Astrocyte (in vitro differentiated cells and primary cell): ENCODE measurements around the gene ARSG. TPM values are rescaled to one million over a fixed set of nuclear protein-coding genes. Genes with fewer than 3 reads are reported as not detected.
A peak's percentile ranks its signal among the peaks of the same experiment; 100 is the strongest.

Experiments
- DNase-seq: peaks from one replicate; pipeline ENCODE4 v3.0.0-alpha.2; 2010; ENCODE audit warnings: low read depth
- FAIRE-seq: peaks from 2 replicates; lab custom pipeline; 2011; peaks lifted over from hg19 to GRCh38; lab: Jason Lieb, UNC
- H2AFZ ChIP-seq: 2 replicates; pipeline ENCODE4 v1.6.0; 2012; ENCODE audit warnings: low read depth, low read length, inconsistent platforms
- H3K27ac ChIP-seq: 2 replicates; pipeline ENCODE4 v1.5.1; 2011; ENCODE audit warnings: low read depth, low read length, inconsistent platforms
- H3K27me3 ChIP-seq: 2 replicates; pipeline ENCODE4 v1.6.0; 2011; ENCODE audit warnings: low read length, inconsistent platforms; ENCODE audit not compliant: insufficient read depth
- H3K36me3 ChIP-seq: 2 replicates; pipeline ENCODE4 v1.5.1; 2011; ENCODE audit warnings: low read length, inconsistent platforms; ENCODE audit not compliant: insufficient read depth
- H3K4me1 ChIP-seq: 2 replicates; pipeline ENCODE4 v1.5.1; 2011; ENCODE audit warnings: low read length, inconsistent platforms; ENCODE audit not compliant: insufficient read depth
- H3K4me2 ChIP-seq: 2 replicates; pipeline ENCODE4 v1.6.0; 2012; ENCODE audit warnings: low read length, inconsistent platforms
- H3K4me3 ChIP-seq: 2 replicates; pipeline ENCODE4 v1.5.1; 2011; ENCODE audit warnings: low read depth, mild to moderate bottlenecking, low read length, inconsistent platforms; ENCODE audit not compliant: insufficient read depth
- H3K79me2 ChIP-seq: 2 replicates; pipeline ENCODE4 v1.6.0; 2012; ENCODE audit warnings: mild to moderate bottlenecking, low read length, inconsistent platforms; ENCODE audit not compliant: insufficient read depth
- H3K9ac ChIP-seq: 2 replicates; pipeline ENCODE4 v1.6.0; 2012; ENCODE audit warnings: mild to moderate bottlenecking, low read length, inconsistent platforms
- H3K9me3 ChIP-seq: 2 replicates; pipeline ENCODE4 v1.5.1; 2012; ENCODE audit warnings: low read depth, mild to moderate bottlenecking, low read length, inconsistent platforms; ENCODE audit not compliant: insufficient read depth
- H4K20me1 ChIP-seq: 2 replicates; pipeline ENCODE4 v1.6.0; 2012; ENCODE audit warnings: low read length, inconsistent platforms; ENCODE audit not compliant: insufficient read depth
- H3K27ac Mint-ChIP-seq: one replicate; pipeline ENCODE4 v1.8.0; 2021; ENCODE audit warnings: mild to moderate bottlenecking, mixed read lengths; ENCODE audit not compliant: unreplicated experiment
- H3K27me3 Mint-ChIP-seq: one replicate; pipeline ENCODE4 v1.8.0; 2021; ENCODE audit warnings: low read depth, mixed read lengths; ENCODE audit not compliant: unreplicated experiment
- H3K36me3 Mint-ChIP-seq: one replicate; pipeline ENCODE4 v1.8.0; 2021; ENCODE audit warnings: low read depth, mixed read lengths; ENCODE audit not compliant: unreplicated experiment
- H3K4me1 Mint-ChIP-seq: one replicate; pipeline ENCODE4 v1.8.0; 2021; ENCODE audit warnings: low read depth, mixed read lengths; ENCODE audit not compliant: unreplicated experiment
- H3K4me3 Mint-ChIP-seq: one replicate; pipeline ENCODE4 v1.8.0; 2021; ENCODE audit warnings: mild to moderate bottlenecking, moderate library complexity, mixed read lengths; ENCODE audit not compliant: unreplicated experiment
- H3K9me3 Mint-ChIP-seq: one replicate; pipeline ENCODE4 v1.8.0; 2021; ENCODE audit warnings: mild to moderate bottlenecking, mixed read lengths; ENCODE audit not compliant: unreplicated experiment
- EZH2 ChIP-seq: IDR thresholded peaks from 2 replicates; pipeline ENCODE4 v1.6.1; 2012; ENCODE audit warnings: mild to moderate bottlenecking, low read length, inconsistent platforms; ENCODE audit not compliant: insufficient read depth
- total RNA-seq: library from RNA; stranded (reverse); gene quantifications from 2 replicates; pipeline ENCODE4 v1.2.1, GENCODE V29; 2021
- TF ChIP-seq, protein P1 (sequence below): IDR thresholded peaks from 2 replicates; pipeline ENCODE4 v1.5.1; 2011; ENCODE audit warnings: low read depth, mild to moderate bottlenecking, inconsistent platforms, low read length, moderate library complexity; ENCODE audit not compliant: insufficient read depth

Gene ARSG
- total RNA-seq, 1 donor from 2014 or later = 2.6 TPM

DNA sequence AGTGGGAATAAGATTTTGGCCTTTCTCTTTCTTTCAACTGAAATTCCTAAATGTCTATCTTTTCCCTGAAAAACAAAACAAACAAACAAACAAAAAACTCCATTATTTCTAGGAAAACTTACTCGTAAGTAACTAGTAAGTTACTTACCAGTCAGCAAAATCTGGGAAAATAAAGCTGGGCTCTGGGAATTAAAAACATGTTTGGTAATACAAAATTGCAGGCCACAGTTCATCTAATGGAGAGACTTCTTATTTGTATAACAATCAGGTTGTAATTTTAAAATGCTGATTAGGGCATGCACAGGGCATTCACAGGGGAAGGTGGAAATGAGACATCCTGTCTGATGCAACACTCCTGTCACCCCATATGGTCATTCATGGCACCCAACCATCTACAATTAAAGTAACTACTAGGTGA lies 169.8 kb downstream of the ARSG start:
- Histone ChIP-seq H3K4me1 (peaks cover 8% of the 10 kb centered on the region), H2AFZ (no peak overlapping the region), H4K20me1 (peaks cover under 1% of the 10 kb centered on the region), H3K4me2 (no peak overlapping the region), H3K4me3 (no peak overlapping the region), H3K79me2 (no peaks in the 10 kb centered on the region), H3K27me3 (peaks cover 8% of the 10 kb centered on the region), H3K36me3 (no peaks in the 10 kb centered on the region), H3K9ac (no peak overlapping the region), H3K27ac (no peak overlapping the region), H3K9me3 (no peaks in the 10 kb centered on the region)
- no peaks in the 10 kb centered on the region for H3K9me3 Mint-ChIP-seq
- H3K36me3 Mint-ChIP-seq = no peaks in the 10 kb centered on the region
- DNase-seq (no peak), FAIRE-seq (no peak)
- peaks cover 9% of the 10 kb centered on the region for H3K4me1 Mint-ChIP-seq
- no peak overlapping the region for H3K27ac Mint-ChIP-seq
- H3K4me3 Mint-ChIP-seq = no peak overlapping the region
- peaks cover 2% of the 10 kb centered on the region for H3K27me3 Mint-ChIP-seq
- no peak for TF ChIP-seq EZH2
- TF ChIP-seq, protein P1, sequence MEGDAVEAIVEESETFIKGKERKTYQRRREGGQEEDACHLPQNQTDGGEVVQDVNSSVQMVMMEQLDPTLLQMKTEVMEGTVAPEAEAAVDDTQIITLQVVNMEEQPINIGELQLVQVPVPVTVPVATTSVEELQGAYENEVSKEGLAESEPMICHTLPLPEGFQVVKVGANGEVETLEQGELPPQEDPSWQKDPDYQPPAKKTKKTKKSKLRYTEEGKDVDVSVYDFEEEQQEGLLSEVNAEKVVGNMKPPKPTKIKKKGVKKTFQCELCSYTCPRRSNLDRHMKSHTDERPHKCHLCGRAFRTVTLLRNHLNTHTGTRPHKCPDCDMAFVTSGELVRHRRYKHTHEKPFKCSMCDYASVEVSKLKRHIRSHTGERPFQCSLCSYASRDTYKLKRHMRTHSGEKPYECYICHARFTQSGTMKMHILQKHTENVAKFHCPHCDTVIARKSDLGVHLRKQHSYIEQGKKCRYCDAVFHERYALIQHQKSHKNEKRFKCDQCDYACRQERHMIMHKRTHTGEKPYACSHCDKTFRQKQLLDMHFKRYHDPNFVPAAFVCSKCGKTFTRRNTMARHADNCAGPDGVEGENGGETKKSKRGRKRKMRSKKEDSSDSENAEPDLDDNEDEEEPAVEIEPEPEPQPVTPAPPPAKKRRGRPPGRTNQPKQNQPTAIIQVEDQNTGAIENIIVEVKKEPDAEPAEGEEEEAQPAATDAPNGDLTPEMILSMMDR = no peak

DNA sequence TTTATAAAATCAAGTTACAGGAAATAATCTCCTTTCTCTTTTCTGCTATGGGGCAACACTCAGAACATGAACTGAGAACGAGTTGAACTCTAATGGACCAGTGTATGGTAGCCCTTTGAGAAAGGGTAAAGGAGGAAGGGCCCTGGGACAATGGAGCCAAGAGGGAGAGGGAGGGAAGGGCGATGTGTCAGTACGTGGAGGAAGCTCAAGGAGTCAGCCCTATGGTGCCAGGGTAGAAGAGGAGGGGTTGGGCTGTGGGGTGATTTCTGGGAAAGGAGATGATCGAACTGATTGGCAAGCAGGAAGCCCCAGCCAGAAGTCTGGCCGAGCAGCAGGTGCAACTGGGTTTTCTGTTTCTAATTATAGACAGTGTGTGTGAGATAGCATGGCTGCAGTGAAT lies 170.3 kb downstream of the ARSG start:
- Histone ChIP-seq H3K79me2 (no peaks in the 10 kb centered on the region), H3K36me3 (no peaks in the 10 kb centered on the region), H3K27me3 (peaks cover 8% of the 10 kb centered on the region), H3K4me3 (no peak overlapping the region), H3K4me1 (peaks cover 4% of the 10 kb centered on the region), H3K4me2 (no peak overlapping the region), H4K20me1 (no peaks in the 10 kb centered on the region), H2AFZ (no peak overlapping the region), H3K27ac (no peak overlapping the region), H3K9me3 (no peaks in the 10 kb centered on the region), H3K9ac (no peak overlapping the region)
- Mint-ChIP-seq H3K4me1 (peaks cover 9% of the 10 kb centered on the region), H3K9me3 (no peaks in the 10 kb centered on the region), H3K27ac (peak overlapping the region; percentile 1), H3K27me3 (peaks cover 2% of the 10 kb centered on the region), H3K4me3 (peak overlapping the region; percentile 29), H3K36me3 (no peaks in the 10 kb centered on the region)
- DNase-seq (no peak), FAIRE-seq (no peak)
- TF ChIP-seq EZH2 = no peak
- TF ChIP-seq, protein P1 = no peak

DNA sequence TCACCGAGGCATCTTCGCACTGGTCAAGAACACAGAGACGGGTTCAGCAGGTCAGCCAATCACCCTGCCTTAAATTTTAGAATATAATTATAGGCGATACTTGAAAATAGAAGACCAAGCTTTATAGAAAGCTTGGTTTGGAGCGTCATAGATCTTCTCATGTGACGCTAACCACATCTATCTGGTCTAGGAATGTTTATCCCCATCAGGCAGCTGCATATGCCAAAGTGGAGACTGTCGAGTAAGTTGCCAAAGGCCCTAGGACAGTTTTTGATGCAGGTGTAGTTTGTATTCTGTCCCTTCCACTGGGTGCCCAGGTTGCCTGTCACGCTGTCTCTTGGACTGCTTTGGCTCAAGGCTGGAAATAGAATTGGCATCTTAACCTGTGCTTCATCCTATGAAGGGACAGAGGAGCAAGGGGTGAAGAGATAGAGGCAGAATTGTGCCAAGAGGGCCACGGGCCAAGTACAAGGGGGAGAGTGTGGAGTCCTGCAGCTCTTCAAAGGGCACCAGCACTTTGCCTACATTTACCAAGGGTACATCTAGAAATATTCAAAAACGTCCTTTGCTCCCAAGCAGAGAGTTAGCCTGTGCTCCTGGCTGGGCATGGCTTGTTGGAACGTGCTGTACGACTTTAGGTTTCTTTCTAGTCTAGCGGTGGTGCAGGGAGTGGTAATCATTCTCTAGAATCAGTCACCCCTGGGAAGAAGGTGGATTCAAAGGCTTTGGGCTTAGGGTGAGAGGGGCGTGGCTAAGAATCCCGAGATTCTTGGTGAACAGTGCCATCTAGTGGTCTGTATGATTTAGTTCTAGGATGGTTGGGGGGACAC lies 171.3 kb downstream of the ARSG start:
- H3K27me3 Mint-ChIP-seq = peaks cover 2% of the 10 kb centered on the region
- FAIRE-seq (no peak), DNase-seq (peak; percentile 42)
- TF ChIP-seq, protein P1 = peak; percentile 75
- TF ChIP-seq EZH2 = no peak
- Histone ChIP-seq H3K4me2 (peak overlapping the region; percentile 42), H3K4me1 (peaks cover 4% of the 10 kb centered on the region), H3K27me3 (peaks cover 8% of the 10 kb centered on the region), H3K79me2 (no peaks in the 10 kb centered on the region), H3K4me3 (no peak overlapping the region), H4K20me1 (no peaks in the 10 kb centered on the region), H3K27ac (no peak overlapping the region), H2AFZ (no peak overlapping the region), H3K9ac (no peak overlapping the region), H3K9me3 (no peaks in the 10 kb centered on the region), H3K36me3 (no peaks in the 10 kb centered on the region)
- H3K27ac Mint-ChIP-seq = no peak overlapping the region
- no peak overlapping the region for H3K4me3 Mint-ChIP-seq
- H3K4me1 Mint-ChIP-seq = peaks cover 9% of the 10 kb centered on the region
- H3K36me3 Mint-ChIP-seq = no peaks in the 10 kb centered on the region
- no peaks in the 10 kb centered on the region for H3K9me3 Mint-ChIP-seq
